Measurements from ENCODE around the gene NAT16.

GRCh38 chr7:101173752-101174244 lies 6.3 kb downstream of the NAT16 start:
- TF ChIP-seq POLR2A (IDR thresholded peaks at IDR 0.05; ENCODE audit: low read depth, low read length) (no peak), EZH2 (IDR thresholded peaks at IDR 0.05; ENCODE audit: borderline replicate concordance, control insufficient read depth, low read depth, low read length) (no peak), ATF7 (IDR thresholded peaks at IDR 0.05; ENCODE audit: low read depth) (no peak), ATF3 (IDR thresholded peaks at IDR 0.05; ENCODE audit: borderline replicate concordance, extremely low read depth, low read depth, low read length) (no peak), ESRRA (IDR thresholded peaks at IDR 0.05; ENCODE audit: low read length) (no peak), CHD1 (IDR thresholded peaks at IDR 0.05; ENCODE audit: low read depth, low read length) (no peak), SIX5 (IDR thresholded peaks at IDR 0.05; ENCODE audit: low read depth, low read length, severe bottlenecking) (no peak), EP300 (IDR thresholded peaks at IDR 0.05; ENCODE audit: borderline replicate concordance in 1 of 2, control insufficient read depth in 1 of 2, low read depth in 2 of 2, low read length in 2 of 2) (no peak), SMC3 (IDR thresholded peaks at IDR 0.05; ENCODE audit: borderline replicate concordance, low read length) (no peak), HDAC2 (IDR thresholded peaks at IDR 0.05) (no peak), MXI1 (IDR thresholded peaks at IDR 0.05; ENCODE audit: low read depth, low read length) (no peak), CTCF (IDR thresholded peaks at IDR 0.05 in 2 of 3, conservative IDR thresholded peaks at IDR 0.05 in 1 of 3; ENCODE audit: control insufficient read depth in 2 of 3, extremely low read depth in 1 of 3, insufficient read depth in 1 of 3, low read depth in 3 of 3, low read length in 3 of 3) (no peak)

Measured in GM12878 (cell line).